ENCODE data around the gene CLTA. TPM values are rescaled to one million over a fixed set of nuclear protein-coding genes. Genes with fewer than 3 reads are reported as not detected.
"Not testable (repeated sequence)": the region's sequence is repeated elsewhere in the genome, so short reads cannot be mapped to it uniquely, and the experiment has no call there.

The CLTA gene
- total RNA-seq, 1 experiment from 2014 or later, result 760 TPM

- DNase-seq (ENCODE audit: low read depth, low spot score) (no peak), ATAC-seq (no peak)
- intact Hi-C loops (cut with micrococcal nuclease; ENCODE audit: unreplicated experiment) (no loop called here), in situ Hi-C loops (cut with HindIII; ENCODE audit: low pct_unique_long_range_greater_than_20kb, low sequenced_read_pairs) (no loop called here)
- no peaks in the 10 kb centered on the region for H3K27me3 ChIP-seq (ENCODE audit: control insufficient read depth, insufficient read depth, low read length)
- peaks cover 14% of the 10 kb centered on the region; the same call in 1 of the 2 replicates for H3K4me1 ChIP-seq (ENCODE audit: control insufficient read depth, insufficient read depth, low read length)
- no peak overlapping the region for H3K4me3 ChIP-seq (ENCODE audit: low read depth in 2 of 2, low read length in 2 of 2)
- no peak for TF ChIP-seq CTCF (IDR thresholded peaks at IDR 0.05)
- no peak for TF ChIP-seq POLR2AphosphoS5 (IDR thresholded peaks at IDR 0.05; ENCODE audit: low read depth, low read length)
- no peak for TF ChIP-seq REST (IDR thresholded peaks at IDR 0.05; ENCODE audit: insufficient read depth in 1 of 2, low read depth in 2 of 2, low read length in 1 of 2)
- no peak for TF ChIP-seq TCF7L2 (IDR thresholded peaks at IDR 0.05; ENCODE audit: low read depth, low read length)
- TF ChIP-seq SIN3A (IDR thresholded peaks at IDR 0.05; ENCODE audit: borderline replicate concordance, insufficient read depth, low read depth, low read length), result no peak
- POLR2A ChIA-PET, result no interaction called here
- CTCF ChIA-PET, result interaction anchor here (0.6 kb wide), 1 partner anchor 39 kb away, joined by 4 read pairs; no protein-coding TSS in a partner anchor
- no peaks in the 10 kb centered on the region for H3K36me3 ChIP-seq (ENCODE audit: control insufficient read depth, insufficient read depth, low read length)
- no peak overlapping the region for H3K27ac ChIP-seq (ENCODE audit: low read length)
- BruUV-seq (replicated peaks), result no TSS peak
- H3K9me3 ChIP-seq (ENCODE audit: control insufficient read depth, insufficient read depth, low read depth, low read length), result no peaks in the 10 kb centered on the region; the same call in 1 of the 2 replicates
Measured at GRCh38 chr9:36158917-36159316, 31.8 kb upstream of the CLTA start.

GRCh38 chr9:36159509-36159908 is 31.2 kb upstream of the CLTA start:
- DNase-seq (ENCODE audit: low read depth, low spot score); intact Hi-C loops (cut with micrococcal nuclease; ENCODE audit: unreplicated experiment); H3K9me3 ChIP-seq (ENCODE audit: control insufficient read depth, insufficient read depth, low read depth, low read length); H3K27ac ChIP-seq (ENCODE audit: low read length); POLR2A ChIA-PET; H3K27me3 ChIP-seq (ENCODE audit: control insufficient read depth, insufficient read depth, low read length); ATAC-seq; H3K4me3 ChIP-seq (ENCODE audit: low read depth in 2 of 2, low read length in 2 of 2); in situ Hi-C loops (cut with HindIII; ENCODE audit: low pct_unique_long_range_greater_than_20kb, low sequenced_read_pairs); H3K36me3 ChIP-seq (ENCODE audit: control insufficient read depth, insufficient read depth, low read length); BruUV-seq (replicated peaks): not testable (repeated sequence)
- CTCF ChIA-PET, result interaction anchor here (0.6 kb wide), 1 partner anchor 39 kb away, joined by 4 read pairs; no protein-coding TSS in a partner anchor
- peaks cover 12% of the 10 kb centered on the region; the same call in 1 of the 2 replicates for H3K4me1 ChIP-seq (ENCODE audit: control insufficient read depth, insufficient read depth, low read length)

- intact Hi-C loops (cut with micrococcal nuclease; ENCODE audit: unreplicated experiment); H3K4me3 ChIP-seq (ENCODE audit: low read depth in 2 of 2, low read length in 2 of 2); H3K36me3 ChIP-seq (ENCODE audit: control insufficient read depth, insufficient read depth, low read length); H3K4me1 ChIP-seq (ENCODE audit: control insufficient read depth, insufficient read depth, low read length); ATAC-seq; H3K27me3 ChIP-seq (ENCODE audit: control insufficient read depth, insufficient read depth, low read length); BruUV-seq (replicated peaks); H3K9me3 ChIP-seq (ENCODE audit: control insufficient read depth, insufficient read depth, low read depth, low read length); DNase-seq (ENCODE audit: low read depth, low spot score); in situ Hi-C loops (cut with HindIII; ENCODE audit: low pct_unique_long_range_greater_than_20kb, low sequenced_read_pairs); H3K27ac ChIP-seq (ENCODE audit: low read length); CTCF ChIA-PET: not testable (repeated sequence)
- POLR2A ChIA-PET, result interaction anchor here (0.8 kb wide), 1 partner anchor 35 kb away, joined by 3 read pairs; no protein-coding TSS in a partner anchor
Measured at GRCh38 chr9:36160126-36160525, 30.6 kb upstream of the CLTA start.
